Activated T-helper 2 cell treated with anti-CD3 and anti-CD28 coated beads, Interferon-gamma antibody, Interleukin-2, Interleukin-4, amounts not matched to agents 10 μg/mL and 5 μg/mL and 100 μg/mL, durations not matched to agents 14 hours and 24 hours and 36 hours (primary cell): ENCODE measurements around the gene RASSF1. TPM values are rescaled to one million over a fixed set of nuclear protein-coding genes. Genes with fewer than 3 reads are reported as not detected.

Experiments used
- DNase-seq: peaks from one replicate; pipeline ENCODE4 v3.0.0; 2021; ENCODE audit warnings: low spot score
- H3K27ac Mint-ChIP-seq: one replicate; pipeline ENCODE4 v1.8.0; 2021; ENCODE audit warnings: mixed read lengths
- H3K27me3 Mint-ChIP-seq: one replicate; pipeline ENCODE4 v1.8.0; 2021; ENCODE audit warnings: low read depth, mixed read lengths
- H3K36me3 Mint-ChIP-seq: one replicate; pipeline ENCODE4 v1.8.0; 2021; ENCODE audit warnings: low read depth, mixed read lengths
- H3K4me1 Mint-ChIP-seq: one replicate; pipeline ENCODE4 v1.8.0; 2021; ENCODE audit warnings: low read depth, mixed read lengths
- H3K4me3 Mint-ChIP-seq: one replicate; pipeline ENCODE4 v1.8.0; 2021; ENCODE audit warnings: low read depth, mild to moderate bottlenecking, moderate library complexity, mixed read lengths
- H3K9me3 Mint-ChIP-seq: one replicate; pipeline ENCODE4 v1.8.0; 2021; ENCODE audit warnings: mixed read lengths
- intact Hi-C: fragments of 100-400 bp; cut with micrococcal nuclease; formaldehyde crosslinking; loops from one replicate; pipeline ENCODE4 v1.15.1; 2023
- total RNA-seq: library from RNA; stranded (reverse); gene quantifications from 2 replicates; pipeline ENCODE4 v1.2.3, GENCODE V29; 2022

The RASSF1 gene
- total RNA-seq, 1 donor from 2014 or later = 74.2 TPM

- no peak for DNase-seq
- H3K36me3 Mint-ChIP-seq = peaks cover 83% of the 10 kb centered on the region
- no peaks in the 10 kb centered on the region for H3K27me3 Mint-ChIP-seq
- H3K4me1 Mint-ChIP-seq = peaks cover 33% of the 10 kb centered on the region
- H3K4me3 Mint-ChIP-seq = peak overlapping the region; percentile 56
- H3K9me3 Mint-ChIP-seq = no peaks in the 10 kb centered on the region
- intact Hi-C loops = loop anchor here (5.0 kb wide), 2 partner anchors 97 to 268 kb away; partner anchors contain the start of gene GNAI2
- H3K27ac Mint-ChIP-seq = peak overlapping the region; percentile 86
Observed at GRCh38 chr3:50334339-50335075, 6.1 kb downstream of the RASSF1 start.

GRCh38 chr3:50333744-50334328, 6.8 kb downstream of the RASSF1 start:
- peak overlapping the region; percentile 86 for H3K27ac Mint-ChIP-seq
- H3K9me3 Mint-ChIP-seq = no peaks in the 10 kb centered on the region
- DNase-seq = no peak
- peaks cover 80% of the 10 kb centered on the region for H3K36me3 Mint-ChIP-seq
- peak overlapping the region; percentile 56 for H3K4me3 Mint-ChIP-seq
- intact Hi-C loops = no loop called here
- H3K4me1 Mint-ChIP-seq = peaks cover 27% of the 10 kb centered on the region
- no peaks in the 10 kb centered on the region for H3K27me3 Mint-ChIP-seq

- peaks cover 68% of the 10 kb centered on the region for H3K36me3 Mint-ChIP-seq
Observed at GRCh38 chr3:50331364-50331907, 9.2 kb downstream of the RASSF1 start.

DNA sequence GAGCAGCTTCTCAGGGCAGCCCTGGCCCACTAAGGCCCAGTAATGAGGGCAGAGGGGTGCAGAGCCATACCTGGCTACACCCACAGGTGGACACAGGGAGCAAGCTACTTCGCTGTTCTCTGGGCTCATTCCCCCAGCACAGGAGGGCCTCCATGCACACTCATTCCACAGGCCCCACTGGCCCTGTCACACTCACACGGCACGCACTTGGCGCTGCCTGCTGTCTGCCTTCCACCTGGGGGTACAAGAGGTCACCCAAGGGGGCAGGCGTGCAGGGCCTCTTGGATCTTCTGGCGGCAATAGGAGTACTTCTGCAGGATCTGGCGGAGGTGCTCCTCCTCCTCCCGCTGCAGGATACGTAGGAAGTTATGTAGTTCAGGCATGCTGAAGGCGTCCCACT, 10.3 kb downstream of the RASSF1 start:
- intact Hi-C loops = no loop called here
- Mint-ChIP-seq H3K4me3 (no peak overlapping the region), H3K27ac (no peak overlapping the region), H3K4me1 (peaks cover 25% of the 10 kb centered on the region), H3K9me3 (no peaks in the 10 kb centered on the region), H3K27me3 (no peaks in the 10 kb centered on the region), H3K36me3 (peaks cover 59% of the 10 kb centered on the region)
- no peak for DNase-seq

More at GRCh38 chr3:50331364-50331907, 9.2 kb downstream of the RASSF1 start:
- H3K4me3 Mint-ChIP-seq = no peak overlapping the region
- no peaks in the 10 kb centered on the region for H3K9me3 Mint-ChIP-seq
- no peak for DNase-seq
- peaks cover 32% of the 10 kb centered on the region for H3K4me1 Mint-ChIP-seq
- no peak overlapping the region for H3K27ac Mint-ChIP-seq
- H3K27me3 Mint-ChIP-seq = no peaks in the 10 kb centered on the region
- intact Hi-C loops = no loop called here

GRCh38 chr3:50327943-50328691, 12.5 kb downstream of the RASSF1 start, which contains the start of gene TUSC2:
Gene TUSC2, minus strand, starts transcription at chr3:50328223. Its CDS starts 124 bp downstream, at chr3:50328099.
- H3K27ac Mint-ChIP-seq = peak within 1 kb of the TSS; percentile 81
- no peaks in the 10 kb centered on the region for H3K27me3 Mint-ChIP-seq
- peaks cover 14% of the 10 kb centered on the region for H3K4me1 Mint-ChIP-seq
- H3K4me3 Mint-ChIP-seq = peak within 1 kb of the TSS; percentile 90
- DNase-seq = peak; percentile 93
- intact Hi-C loops = loop anchor here (1.0 to 2.0 kb wide), 2 partner anchors 9 to 29 kb away; partner anchors contain the start of genes HYAL3 and NAA80
- H3K36me3 Mint-ChIP-seq = peaks cover 50% of the 10 kb centered on the region
- no peaks in the 10 kb centered on the region for H3K9me3 Mint-ChIP-seq

DNA sequence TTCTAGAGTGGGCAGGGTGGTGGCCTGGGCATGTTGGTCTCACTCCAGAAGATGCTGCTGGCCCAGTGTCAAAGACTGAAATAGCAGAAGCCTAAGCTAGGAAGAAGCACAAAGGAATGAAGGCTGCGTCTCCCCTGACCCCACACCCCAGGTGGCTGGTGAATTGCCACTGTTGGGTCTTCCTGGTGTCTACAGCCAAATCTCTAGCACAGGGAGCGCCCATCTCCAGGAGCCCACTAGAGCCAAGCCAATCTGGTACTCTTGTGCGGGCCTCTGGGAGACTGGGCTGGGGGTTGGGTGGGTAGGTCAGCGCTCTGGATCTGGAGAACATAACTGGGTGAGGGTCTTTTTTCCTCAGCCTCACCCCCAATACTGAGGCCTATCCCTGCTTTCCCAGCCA, 13.5 kb downstream of the RASSF1 start:
- Mint-ChIP-seq H3K9me3 (no peaks in the 10 kb centered on the region), H3K36me3 (peaks cover 48% of the 10 kb centered on the region), H3K27me3 (no peaks in the 10 kb centered on the region), H3K4me1 (peaks cover 14% of the 10 kb centered on the region), H3K27ac (no peak overlapping the region), H3K4me3 (peak overlapping the region; percentile 90)
- no peak for DNase-seq
- intact Hi-C loops = no loop called here

DNA sequence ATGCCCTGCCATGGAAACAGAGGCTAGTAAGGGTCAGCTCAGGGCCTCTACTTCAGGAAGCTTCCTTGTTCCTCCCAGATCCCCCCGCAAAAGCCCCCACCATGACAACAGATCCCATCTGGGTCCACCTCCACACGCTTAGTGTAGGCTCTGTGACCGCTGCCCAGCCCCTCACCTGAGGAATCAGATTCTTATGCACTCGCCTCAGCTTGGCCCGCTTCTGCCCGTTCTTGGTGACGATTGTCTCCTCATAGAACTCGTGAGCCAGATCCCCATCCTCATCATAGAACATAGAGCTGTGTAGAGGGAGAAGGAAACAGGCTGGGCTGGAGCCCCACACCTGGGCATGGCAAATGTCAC, 14.5 kb downstream of the RASSF1 start:
- no peak overlapping the region for H3K27ac Mint-ChIP-seq
- peaks cover 14% of the 10 kb centered on the region for H3K4me1 Mint-ChIP-seq
- H3K9me3 Mint-ChIP-seq = no peaks in the 10 kb centered on the region
- peaks cover 38% of the 10 kb centered on the region for H3K36me3 Mint-ChIP-seq
- no peak for DNase-seq
- no peaks in the 10 kb centered on the region for H3K27me3 Mint-ChIP-seq
- H3K4me3 Mint-ChIP-seq = peak overlapping the region; percentile 5
- intact Hi-C loops = no loop called here

DNA sequence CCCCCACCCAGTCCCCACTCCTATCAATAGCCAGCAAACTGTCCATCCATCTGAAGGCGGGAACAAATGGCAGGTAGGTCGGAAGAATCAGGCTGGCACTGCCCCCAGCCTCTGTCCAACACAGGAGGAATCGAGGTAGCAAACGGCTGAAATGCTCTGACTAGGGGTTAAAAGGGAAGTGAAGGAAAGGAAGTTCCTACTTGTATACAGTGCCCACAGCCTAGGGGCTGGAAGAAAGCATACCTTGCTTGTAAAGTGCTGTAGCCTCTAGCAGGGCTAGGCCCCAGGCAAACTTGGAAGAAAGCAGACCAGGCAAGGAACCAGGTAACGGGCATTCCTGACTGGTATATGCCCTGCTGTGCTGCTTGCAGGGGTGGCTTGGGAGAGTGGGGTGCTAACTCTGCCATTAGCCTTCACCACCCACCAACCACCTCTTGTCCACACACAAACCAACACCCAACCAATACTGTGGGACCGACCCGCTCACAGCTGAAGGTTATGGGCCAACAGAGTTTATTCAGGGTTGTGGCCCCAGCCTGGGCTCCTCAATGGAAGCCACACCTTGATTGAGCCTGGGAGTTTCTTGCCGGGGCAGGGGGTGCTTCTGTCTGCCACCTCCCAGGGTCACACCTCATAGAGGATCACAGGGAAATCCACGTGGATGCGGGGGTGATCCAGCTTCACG, 15.0 kb downstream of the RASSF1 start:
- intact Hi-C loops = no loop called here
- Mint-ChIP-seq H3K4me1 (peaks cover 14% of the 10 kb centered on the region), H3K4me3 (peak overlapping the region; percentile 30), H3K27ac (no peak overlapping the region), H3K27me3 (no peaks in the 10 kb centered on the region), H3K9me3 (no peaks in the 10 kb centered on the region), H3K36me3 (peaks cover 33% of the 10 kb centered on the region)
- DNase-seq = no peak

GRCh38 chr3:50325113-50325480, 15.5 kb downstream of the RASSF1 start:
- no peak overlapping the region for H3K27ac Mint-ChIP-seq
- H3K4me3 Mint-ChIP-seq = peak overlapping the region; percentile 30
- no peaks in the 10 kb centered on the region for H3K27me3 Mint-ChIP-seq
- H3K36me3 Mint-ChIP-seq = peaks cover 29% of the 10 kb centered on the region
- intact Hi-C loops = no loop called here
- DNase-seq = no peak
- H3K4me1 Mint-ChIP-seq = peaks cover 16% of the 10 kb centered on the region
- H3K9me3 Mint-ChIP-seq = no peaks in the 10 kb centered on the region

GRCh38 chr3:50324351-50325112, 16.1 kb downstream of the RASSF1 start:
- intact Hi-C loops = loop anchor here (1.0 to 5.0 kb wide), 2 partner anchors 50 to 87 kb away; partner anchors contain the start of gene GNAI2
- Mint-ChIP-seq H3K9me3 (no peaks in the 10 kb centered on the region), H3K27ac (no peak overlapping the region), H3K4me3 (peak overlapping the region; percentile 21), H3K36me3 (peaks cover 24% of the 10 kb centered on the region), H3K4me1 (peaks cover 16% of the 10 kb centered on the region), H3K27me3 (no peaks in the 10 kb centered on the region)
- no peak for DNase-seq

- no peak for DNase-seq
- no peak overlapping the region for H3K27ac Mint-ChIP-seq
- intact Hi-C loops = loop anchor here (1.0 to 5.0 kb wide), 2 partner anchors 49 to 86 kb away; partner anchors contain the start of gene GNAI2
- H3K27me3 Mint-ChIP-seq = no peaks in the 10 kb centered on the region
- H3K4me1 Mint-ChIP-seq = peaks cover 16% of the 10 kb centered on the region
- H3K4me3 Mint-ChIP-seq = no peak overlapping the region
- H3K36me3 Mint-ChIP-seq = peaks cover 27% of the 10 kb centered on the region
- H3K9me3 Mint-ChIP-seq = no peaks in the 10 kb centered on the region
Observed at GRCh38 chr3:50323614-50324199, 16.9 kb downstream of the RASSF1 start.
